A549 (cell line): ENCODE data around the gene CNTN4. TPM values are rescaled to one million over a fixed set of nuclear protein-coding genes. Genes with fewer than 3 reads are reported as not detected.

ENCODE experiments used
- ATAC-seq, 2 experiments: fragments of 200-7000 bp in 1 of 2; fragments of >200 bp in 1 of 2; cut with Nextera tagmentation in 1 of 2; cut with Tn5 transposase in 1 of 2; 3 replicates each; pipeline versions ENCODE4 v1.8.0 to v1.9.1; 2018 to 2020; ENCODE audit warnings: mild to moderate bottlenecking in 1 of 2, moderate library complexity in 1 of 2
- CTCF ChIA-PET: fragments of 300-600 bp; sonication (Branson Sonifier 250); formaldehyde crosslinking; extraction: SDS; loops from one replicate; lab custom pipeline; 2021; ENCODE audit warnings: antibody characterized with exemption, inconsistent platforms; lab: Yijun Ruan, JAX
- POLR2A ChIA-PET: fragments of 350-600 bp; formaldehyde crosslinking; extraction: SDS; loops from one replicate; lab custom pipeline; 2021; ENCODE audit warnings: antibody characterized with exemption, inconsistent platforms; lab: Yijun Ruan, JAX
- DNase-seq, 2 experiments: peaks; one replicate each; pipeline versions ENCODE4 v3.0.0 to v3.0.0-alpha.2; 2011 to 2016; ENCODE audit warnings: low read depth in 1 of 2, low spot score in 1 of 2
- FAIRE-seq: peaks from 2 replicates; lab custom pipeline; 2011; peaks lifted over from hg19 to GRCh38; lab: Jason Lieb, UNC
- H3K27ac ChIP-seq, 2 experiments: fragments of >200 bp; sonication (Bioruptor Twin); formaldehyde crosslinking; 3 replicates each; pipeline ENCODE4 v1.5.1; 2016 to 2017
- H3K4me1 ChIP-seq: fragments of >200 bp; sonication (Bioruptor Twin); formaldehyde crosslinking; 3 replicates; pipeline ENCODE4 v1.6.1; 2016
- H3K4me2 ChIP-seq: fragments of >200 bp; sonication (Bioruptor Twin); formaldehyde crosslinking; 3 replicates; pipeline ENCODE4 v1.6.1; 2016
- H3K4me3 ChIP-seq: fragments of >200 bp; sonication (Bioruptor Twin); formaldehyde crosslinking; 3 replicates; pipeline ENCODE4 v1.5.1; 2016
- H3K9me3 ChIP-seq: fragments of >200 bp; sonication (Bioruptor Twin); formaldehyde crosslinking; 3 replicates; pipeline ENCODE4 v1.6.1; 2016
- BHLHE40 ChIP-seq: IDR thresholded peaks from 2 replicates; pipeline ENCODE4 v1.6.1; 2012; ENCODE audit warnings: low read depth, low read length, inconsistent platforms
- CBX2 ChIP-seq: fragments of 200-600 bp; sonication (generic); IDR thresholded peaks from 2 replicates; pipeline ENCODE4 v1.6.1; 2016; ENCODE audit warnings: low read depth, mild to moderate bottlenecking, borderline replicate concordance
- CBX8 ChIP-seq: fragments of 200-600 bp; sonication (generic); IDR thresholded peaks from 2 replicates; pipeline ENCODE4 v1.6.1; 2016
- CHD2 ChIP-seq: fragments of 150-350 bp; IDR thresholded peaks from 2 replicates; pipeline ENCODE4 v1.6.1; 2014; ENCODE audit warnings: low read length; ENCODE audit not compliant: partially characterized antibody
- EHMT2 ChIP-seq: fragments of 200-600 bp; sonication (generic); IDR thresholded peaks from 2 replicates; pipeline ENCODE4 v1.6.1; 2016; ENCODE audit warnings: antibody characterized with exemption, low read depth, mild to moderate bottlenecking, moderate library complexity
- FOSB ChIP-seq: fragments of 250-450 bp; sonication (Bioruptor Pico); IDR thresholded peaks from 2 replicates; pipeline ENCODE4 v1.5.0; 2020; ENCODE audit warnings: mild to moderate bottlenecking, moderate library complexity
- FOXS1 ChIP-seq: fragments of 250-450 bp; sonication (Bioruptor Pico); IDR thresholded peaks from 2 replicates; pipeline ENCODE4 v1.5.0; 2020; ENCODE audit warnings: mild to moderate bottlenecking, moderate library complexity
- GATA3 ChIP-seq: IDR thresholded peaks from 2 replicates; pipeline ENCODE4 v1.6.1; 2012; ENCODE audit warnings: borderline replicate concordance
- HMGXB4 ChIP-seq: fragments of 250-450 bp; sonication (Bioruptor Pico); IDR thresholded peaks from 2 replicates; pipeline ENCODE4 v1.5.0; 2021; ENCODE audit warnings: mild to moderate bottlenecking, moderate library complexity, borderline replicate concordance
- HOXB5 ChIP-seq: fragments of 250-450 bp; sonication (Bioruptor Pico); IDR thresholded peaks from 2 replicates; pipeline ENCODE4 v1.5.0; 2020; ENCODE audit warnings: mild to moderate bottlenecking, moderate library complexity
- JUN ChIP-seq, 2 experiments: fragments of >200 bp; sonication (Bioruptor Twin); formaldehyde crosslinking; IDR thresholded peaks; 2 replicates in 1 of 2; 3 replicates in 1 of 2; pipeline ENCODE4 v1.6.1; 2016 to 2017
- MAFK ChIP-seq: fragments of 450-650 bp; IDR thresholded peaks from 2 replicates; pipeline ENCODE4 v1.6.1; 2014; ENCODE audit not compliant: partially characterized antibody
- MAZ ChIP-seq: fragments of 150-350 bp; IDR thresholded peaks from 2 replicates; pipeline ENCODE4 v1.6.1; 2014; ENCODE audit warnings: antibody characterized with exemption, low read depth, low read length, borderline replicate concordance
- MYC ChIP-seq: IDR thresholded peaks from 2 replicates; pipeline ENCODE4 v1.6.1; 2012; ENCODE audit warnings: mild to moderate bottlenecking, inconsistent platforms, low read length, improper control_type of control experiment, borderline replicate concordance
- PHF8 ChIP-seq: fragments of 200-600 bp; sonication (generic); IDR thresholded peaks from 2 replicates; pipeline ENCODE4 v1.6.1; 2016; ENCODE audit warnings: low read depth, mild to moderate bottlenecking, antibody characterized with exemption, moderate library complexity, borderline replicate concordance
- RCOR1 ChIP-seq: fragments of 150-350 bp; IDR thresholded peaks from 2 replicates; pipeline ENCODE4 v1.6.1; 2014; ENCODE audit warnings: antibody characterized with exemption, low read length, low read depth
- TFCP2L1 ChIP-seq: fragments of 250-450 bp; sonication (Bioruptor Pico); IDR thresholded peaks from 2 replicates; pipeline ENCODE4 v1.5.0; 2021; ENCODE audit warnings: mild to moderate bottlenecking
- USF2 ChIP-seq: fragments of 450-650 bp; IDR thresholded peaks from 2 replicates; pipeline ENCODE4 v1.6.1; 2014; ENCODE audit warnings: antibody characterized with exemption
- ZC3H11A ChIP-seq: fragments of 450-650 bp; IDR thresholded peaks from 2 replicates; pipeline ENCODE4 v1.6.1; 2014; ENCODE audit warnings: antibody characterized with exemption, mild to moderate bottlenecking
- ZFP36 ChIP-seq: fragments of 450-650 bp; IDR thresholded peaks from 2 replicates; pipeline ENCODE4 v1.6.1; 2014; ENCODE audit warnings: borderline replicate concordance; ENCODE audit not compliant: partially characterized antibody
- ZNF302 ChIP-seq: fragments of 250-450 bp; sonication (Bioruptor Pico); IDR thresholded peaks from 2 replicates; pipeline ENCODE4 v1.9.0; 2021; ENCODE audit warnings: inconsistent platforms, mild to moderate bottlenecking, moderate library complexity
- ZSCAN20 ChIP-seq: fragments of 250-450 bp; sonication (Bioruptor Pico); IDR thresholded peaks from 2 replicates; pipeline ENCODE4 v1.8.0; 2022; ENCODE audit warnings: mild to moderate bottlenecking, moderate library complexity
- WGBS: methylation state at CpG from one replicate; pipeline ENCODE4 v1.1.6; 2017; ENCODE audit errors: missing lambda C conversion rate; 5-methylcytosine and 5-hydroxymethylcytosine counted together
- polyA plus RNA-seq, 4 experiments: library from polyadenylated mRNA; depleted of rRNA in 3 of 4; stranded (reverse); fragments of >200 nt; fragmentation: RNase III in 1 of 4; extraction: RNeasy Plus Mini Kit Qiagen cat#74134 plus additional on column Dnase treatment in 1 of 4; gene quantifications; 2 replicates in 3 of 4; 3 replicates in 1 of 4; pipeline ENCODE4 v1.2.3, GENCODE V29; 2011 to 2017
- TF ChIP-seq, protein P1 (sequence below): fragments of 250-450 bp; sonication (Bioruptor Pico); IDR thresholded peaks from 2 replicates; pipeline ENCODE4 v1.5.0; 2020; ENCODE audit warnings: low read depth, mild to moderate bottlenecking, moderate library complexity

CNTN4 gene
- polyA plus RNA-seq, 2 of the 4 experiments (the other 2 are of a cell fraction) = 0.03 TPM; not detected in 1

DNA sequence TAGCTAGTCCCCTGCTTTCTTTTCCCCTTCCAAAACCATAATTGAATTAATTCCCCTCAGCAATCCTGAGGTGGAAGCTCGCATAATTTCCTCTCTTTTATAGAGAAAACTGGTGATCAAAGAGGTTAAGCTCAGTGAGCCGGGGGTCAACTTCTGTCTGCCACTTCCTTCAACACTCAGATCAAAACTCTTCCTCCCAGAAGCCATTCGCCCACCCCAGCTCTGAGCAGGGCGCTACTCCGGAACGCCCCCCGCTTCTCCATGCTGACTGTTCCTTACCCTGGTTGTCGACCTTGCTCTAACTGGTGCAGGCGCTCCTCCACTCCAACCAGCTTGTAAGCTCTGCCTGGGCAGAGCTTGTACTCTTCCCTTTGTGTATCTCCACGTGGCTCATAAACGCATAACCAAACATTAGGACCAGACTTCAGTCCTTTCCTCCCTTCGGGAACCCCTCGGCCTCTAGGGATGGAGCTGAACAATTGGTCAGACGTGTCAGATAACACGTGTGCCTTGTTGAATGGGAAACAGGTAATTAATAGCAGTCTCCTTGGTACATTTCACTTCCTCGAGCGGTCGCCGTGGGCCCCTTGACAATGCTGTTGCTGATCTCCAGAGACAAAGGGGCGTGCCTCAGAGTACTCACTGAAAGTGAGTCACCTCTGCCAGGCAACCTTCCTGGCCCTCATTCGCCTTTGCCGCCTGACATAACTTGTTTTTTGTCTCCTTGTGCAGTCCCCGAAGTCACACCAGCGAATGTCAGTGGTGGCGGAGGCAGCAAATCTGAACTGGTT lies 939.7 kb downstream of the CNTN4 start:
- Histone ChIP-seq H3K4me1 (no peaks in the 10 kb centered on the region), H3K27ac (no peak overlapping the region), H3K9me3 (no peaks in the 10 kb centered on the region)
- peak; percentile 63 to 73 for ATAC-seq
- TF ChIP-seq FOSB (CRISPR knock-in tag) (no peak), ZNF302 (CRISPR knock-in tag) (no peak), HOXB5 (CRISPR knock-in tag) (no peak), ZC3H11A (no peak), FOXS1 (CRISPR knock-in tag) (no peak), CBX8 (no peak), MAFK (no peak), MAZ (no peak), MYC (no peak), CBX2 (no peak)
- TF ChIP-seq, all 56 proteins: peak for 0
- CTCF ChIA-PET = interaction anchor here (1.5 kb wide), 1 partner anchor 31 kb away, joined by 3 read pairs; no protein-coding TSS in a partner anchor
- Histone ChIP-seq H3K4me3 (no peak overlapping the region), H3K4me2 (peak overlapping the region; percentile 29; the same call in 2 of the 3 replicates)
- DNase-seq (no peak), FAIRE-seq (no peak)
- POLR2A ChIA-PET = no interaction called here
- 43% methylated on average over 24 of the region's 25 CpGs for WGBS

- ChIA-PET CTCF (no interaction called here), POLR2A (no interaction called here)
- WGBS = 18% methylated on average over 4 of the region's 4 CpGs
- Histone ChIP-seq H3K4me3 (no peak overlapping the region), H3K9me3 (no peaks in the 10 kb centered on the region), H3K4me2 (no peak overlapping the region), H3K4me1 (no peaks in the 10 kb centered on the region), H3K27ac (no peak overlapping the region)
- FAIRE-seq (no peak), ATAC-seq (no peak), DNase-seq (no peak)
- no peak for TF ChIP-seq ZSCAN20
- no peak for TF ChIP-seq CHD2
- TF ChIP-seq, protein P1, sequence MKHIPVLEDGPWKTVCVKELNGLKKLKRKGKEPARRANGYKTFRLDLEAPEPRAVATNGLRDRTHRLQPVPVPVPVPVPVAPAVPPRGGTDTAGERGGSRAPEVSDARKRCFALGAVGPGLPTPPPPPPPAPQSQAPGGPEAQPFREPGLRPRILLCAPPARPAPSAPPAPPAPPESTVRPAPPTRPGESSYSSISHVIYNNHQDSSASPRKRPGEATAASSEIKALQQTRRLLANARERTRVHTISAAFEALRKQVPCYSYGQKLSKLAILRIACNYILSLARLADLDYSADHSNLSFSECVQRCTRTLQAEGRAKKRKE (CRISPR knock-in tag) = no peak
- no peak for TF ChIP-seq ZNF302 (CRISPR knock-in tag)
- no peak for TF ChIP-seq FOXS1 (CRISPR knock-in tag)
- no peak for TF ChIP-seq HMGXB4 (CRISPR knock-in tag)
- TF ChIP-seq ZFP36 = no peak
- TF ChIP-seq MYC = no peak
- TF ChIP-seq BHLHE40 = no peak
- TF ChIP-seq PHF8 = no peak
- no peak for TF ChIP-seq EHMT2
- TF ChIP-seq RCOR1 = no peak
- no peak for TF ChIP-seq GATA3
- no peak for TF ChIP-seq TFCP2L1
- no peak for TF ChIP-seq USF2
- no peak for TF ChIP-seq JUN (IDR thresholded peaks at IDR 0.05)
- no peak for TF ChIP-seq FOSB (CRISPR knock-in tag)
These were observed 955.3 kb downstream of the CNTN4 start for GRCh38 chr3:3053974-3054373.
